Stimulated activated CD4-positive, alpha-beta T cell treated with anti-CD3 and anti-CD28 coated beads, TNF-alpha, amount 100 ng/mL, for 48 hours (primary cell): ENCODE measurements around the gene CCT8L2.
"Not testable (repeated sequence)": the region's sequence is repeated elsewhere in the genome, so short reads cannot be mapped to it uniquely, and the experiment has no call there.

Experiments used
- DNase-seq, 3 donors: peaks; one replicate each; pipeline ENCODE4 v3.0.0-alpha.2; 2020; ENCODE audit warnings: low read depth in 3 of 3

The CCT8L2 gene

GRCh38 chr22:16592710-16593109 is at the start of gene CCT8L2:
Gene CCT8L2 (minus strand): TSS chr22:16592810. CDS start chr22:16592550, 260 bp downstream.
- DNase-seq = not testable (repeated sequence)

GRCh38 chr22:16635442-16635841 is 42.8 kb upstream of the CCT8L2 start:
- not testable (repeated sequence) for DNase-seq

- not testable (repeated sequence) for DNase-seq
Observed at GRCh38 chr22:16634092-16634491, 41.5 kb upstream of the CCT8L2 start.

GRCh38 chr22:16628476-16628875 is 35.9 kb upstream of the CCT8L2 start:
- not testable (repeated sequence) for DNase-seq

GRCh38 chr22:16625018-16625417 is 32.4 kb upstream of the CCT8L2 start:
- not testable (repeated sequence) for DNase-seq

- not testable (repeated sequence) for DNase-seq
Observed at GRCh38 chr22:16623595-16623994, 31.0 kb upstream of the CCT8L2 start.

GRCh38 chr22:16617516-16617915 is 24.9 kb upstream of the CCT8L2 start:
- DNase-seq = not testable (repeated sequence)

- not testable (repeated sequence) for DNase-seq
Observed at GRCh38 chr22:16616390-16616938, 23.9 kb upstream of the CCT8L2 start.

GRCh38 chr22:16615606-16616245 is 23.1 kb upstream of the CCT8L2 start:
- DNase-seq = not testable (repeated sequence)

- DNase-seq = no peak
Observed at GRCh38 chr22:16609548-16610261, 17.1 kb upstream of the CCT8L2 start.

- no peak for DNase-seq
Observed at GRCh38 chr22:16608931-16609330, 16.3 kb upstream of the CCT8L2 start.

GRCh38 chr22:16604257-16604998 is 11.8 kb upstream of the CCT8L2 start:
- not testable (repeated sequence) for DNase-seq

GRCh38 chr22:16603770-16604242 is 11.2 kb upstream of the CCT8L2 start:
- DNase-seq = not testable (repeated sequence)

- DNase-seq = no peak
Observed at GRCh38 chr22:16603448-16603768, 10.8 kb upstream of the CCT8L2 start.

- DNase-seq = not testable (repeated sequence)
Observed at GRCh38 chr22:16602728-16603447, 10.3 kb upstream of the CCT8L2 start.

- DNase-seq = not testable (repeated sequence)
Observed at GRCh38 chr22:16602224-16602727, 9.7 kb upstream of the CCT8L2 start.

- DNase-seq = peak in 1 of 3 donors; percentile 20
Observed at GRCh38 chr22:16601437-16602223, 9.0 kb upstream of the CCT8L2 start.

GRCh38 chr22:16600644-16601436 is 8.2 kb upstream of the CCT8L2 start:
- peak in 1 of 3 donors; percentile 61 for DNase-seq

GRCh38 chr22:16599648-16600047 is 7.0 kb upstream of the CCT8L2 start:
- not testable (repeated sequence) for DNase-seq

GRCh38 chr22:16595251-16595650 is 2.6 kb upstream of the CCT8L2 start:
- DNase-seq = not testable (repeated sequence)
